ENCODE measurements around the gene SMAD6. TPM values are rescaled to one million over a fixed set of nuclear protein-coding genes. Genes with fewer than 3 reads are reported as not detected.

The SMAD6 gene
- total RNA-seq, 2 experiments from 2014 or later = 0.07 to 0.24 TPM

- no peak for DNase-seq
- ChIA-PET CTCF (interaction anchor here (1.0 kb wide), 1 partner anchor 9 kb away, joined by 3 read pairs; no protein-coding TSS in a partner anchor), POLR2A (no interaction called here)
- H3K36me3 Mint-ChIP-seq = no peaks in the 10 kb centered on the region
- H3K27me3 Mint-ChIP-seq = peaks cover 27% of the 10 kb centered on the region
- H3K27ac Mint-ChIP-seq = no peak overlapping the region
- H3K9me3 Mint-ChIP-seq = no peaks in the 10 kb centered on the region
- intact Hi-C loops (cut with micrococcal nuclease) = no loop called here
- no peak overlapping the region for H3K4me3 Mint-ChIP-seq
- H3K4me1 Mint-ChIP-seq (ENCODE audit: low read depth) = no peaks in the 10 kb centered on the region
Measured at GRCh38 chr15:66763186-66764071, 61.4 kb downstream of the SMAD6 start.

DNA sequence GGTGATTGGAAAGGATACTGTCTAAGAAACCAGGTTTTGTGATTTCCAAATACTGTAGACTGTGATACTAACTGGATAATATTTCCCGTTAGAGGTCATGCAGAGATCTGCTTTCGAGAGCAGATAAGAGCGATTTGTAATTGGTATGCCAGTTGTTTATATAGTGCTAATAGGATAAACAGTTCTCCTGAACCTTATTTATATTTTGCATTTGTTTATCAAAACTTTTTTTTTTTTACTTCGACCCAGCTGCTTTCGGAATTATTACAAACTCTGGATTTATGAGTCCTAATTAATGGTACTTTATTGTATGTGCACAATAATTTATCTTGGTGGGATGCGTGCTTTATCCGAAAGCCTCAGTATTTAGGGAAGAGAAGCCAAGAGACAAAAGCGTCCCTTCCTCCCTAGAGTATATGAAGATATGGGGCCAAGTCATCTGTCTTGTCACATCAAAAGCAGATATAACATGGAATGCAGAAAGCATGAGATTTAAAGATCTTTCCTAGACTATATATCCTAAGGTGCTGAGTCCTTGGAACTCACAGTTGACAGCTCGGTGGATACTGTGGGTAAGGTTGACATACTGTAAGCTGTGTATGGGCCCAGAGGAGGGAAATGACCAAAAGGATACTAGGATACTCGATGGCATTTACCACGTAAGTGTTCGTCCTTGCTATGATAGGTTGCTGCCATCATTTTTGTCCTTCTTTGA is 62.2 kb downstream of the SMAD6 start:
- Mint-ChIP-seq H3K27me3 (peaks cover 27% of the 10 kb centered on the region), H3K36me3 (no peaks in the 10 kb centered on the region), H3K4me3 (no peak overlapping the region), H3K27ac (no peak overlapping the region), H3K4me1 (ENCODE audit: low read depth) (no peaks in the 10 kb centered on the region), H3K9me3 (no peaks in the 10 kb centered on the region)
- ChIA-PET POLR2A (no interaction called here), CTCF (interaction anchor here (1.0 kb wide), 1 partner anchor 9 kb away, joined by 3 read pairs; no protein-coding TSS in a partner anchor)
- intact Hi-C loops (cut with micrococcal nuclease) = no loop called here
- DNase-seq = no peak

GRCh38 chr15:66765478-66766281 is 63.6 kb downstream of the SMAD6 start:
- H3K9me3 Mint-ChIP-seq = no peaks in the 10 kb centered on the region
- H3K27ac Mint-ChIP-seq = no peak overlapping the region
- no peaks in the 10 kb centered on the region for H3K4me1 Mint-ChIP-seq (ENCODE audit: low read depth)
- CTCF ChIA-PET = no interaction called here
- no peak for DNase-seq
- H3K27me3 Mint-ChIP-seq = peaks cover 27% of the 10 kb centered on the region
- no peaks in the 10 kb centered on the region for H3K36me3 Mint-ChIP-seq
- intact Hi-C loops (cut with micrococcal nuclease) = no loop called here
- H3K4me3 Mint-ChIP-seq = no peak overlapping the region
- POLR2A ChIA-PET = no interaction called here

GRCh38 chr15:66766282-66767230 is 64.5 kb downstream of the SMAD6 start:
- intact Hi-C loops (cut with micrococcal nuclease) = no loop called here
- DNase-seq = no peak
- Mint-ChIP-seq H3K27me3 (peaks cover 25% of the 10 kb centered on the region), H3K4me3 (no peak overlapping the region), H3K27ac (no peak overlapping the region), H3K9me3 (no peaks in the 10 kb centered on the region), H3K4me1 (ENCODE audit: low read depth) (no peaks in the 10 kb centered on the region), H3K36me3 (no peaks in the 10 kb centered on the region)
- POLR2A ChIA-PET = no interaction called here
- CTCF ChIA-PET = interaction anchor here (2.3 kb wide), 1 partner anchor 85 kb away, joined by 8 read pairs; no protein-coding TSS in a partner anchor

GRCh38 chr15:66767240-66767659 is 65.2 kb downstream of the SMAD6 start:
- no peaks in the 10 kb centered on the region for H3K36me3 Mint-ChIP-seq
- no peak overlapping the region for H3K27ac Mint-ChIP-seq
- ChIA-PET POLR2A (no interaction called here), CTCF (interaction anchor here (2.3 kb wide), 1 partner anchor 84 kb away, joined by 8 read pairs; no protein-coding TSS in a partner anchor)
- H3K27me3 Mint-ChIP-seq = peaks cover 23% of the 10 kb centered on the region
- no peak overlapping the region for H3K4me3 Mint-ChIP-seq
- no peaks in the 10 kb centered on the region for H3K9me3 Mint-ChIP-seq
- intact Hi-C loops (cut with micrococcal nuclease) = no loop called here
- no peak for DNase-seq
- no peaks in the 10 kb centered on the region for H3K4me1 Mint-ChIP-seq (ENCODE audit: low read depth)

DNA sequence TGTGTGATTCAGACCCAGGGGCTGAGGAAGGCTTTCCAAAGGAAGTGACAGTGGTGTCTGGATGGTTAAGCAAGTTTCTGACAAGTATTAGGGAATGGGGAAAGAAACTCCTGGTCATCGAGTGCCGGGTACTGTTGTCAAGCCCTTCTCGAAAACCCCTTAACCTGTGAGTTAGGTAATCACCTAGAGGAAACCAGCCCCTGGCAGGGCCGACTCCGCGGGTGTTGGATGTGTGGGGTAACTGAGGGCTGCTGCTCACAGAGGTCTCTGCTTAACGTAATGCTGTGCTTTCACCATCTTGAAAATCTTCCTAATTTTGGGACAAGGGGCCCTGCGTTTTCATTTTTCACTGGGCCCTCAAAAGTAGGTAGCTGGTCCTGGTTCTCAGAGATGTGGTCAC is 67.0 kb downstream of the SMAD6 start:
- intact Hi-C loops (cut with micrococcal nuclease) = no loop called here
- no peak overlapping the region for H3K27ac Mint-ChIP-seq
- peaks cover 12% of the 10 kb centered on the region for H3K27me3 Mint-ChIP-seq
- no peaks in the 10 kb centered on the region for H3K4me1 Mint-ChIP-seq (ENCODE audit: low read depth)
- ChIA-PET POLR2A (no interaction called here), CTCF (interaction anchor here (0.7 kb wide), 1 partner anchor 83 kb away, joined by 4 read pairs; no protein-coding TSS in a partner anchor)
- DNase-seq = no peak
- H3K36me3 Mint-ChIP-seq = no peaks in the 10 kb centered on the region
- H3K4me3 Mint-ChIP-seq = no peak overlapping the region
- no peaks in the 10 kb centered on the region for H3K9me3 Mint-ChIP-seq

GRCh38 chr15:66770518-66771350 is 68.7 kb downstream of the SMAD6 start:
- intact Hi-C loops (cut with micrococcal nuclease) = loop anchor here (5.0 kb wide), 2 partner anchors 153 to 168 kb away; no protein-coding TSS in a partner anchor
- no peak overlapping the region for H3K27ac Mint-ChIP-seq
- no peaks in the 10 kb centered on the region for H3K9me3 Mint-ChIP-seq
- H3K27me3 Mint-ChIP-seq = peaks cover 2% of the 10 kb centered on the region
- POLR2A ChIA-PET = no interaction called here
- H3K4me3 Mint-ChIP-seq = no peak overlapping the region
- H3K36me3 Mint-ChIP-seq = no peaks in the 10 kb centered on the region
- CTCF ChIA-PET = interaction anchor here (2.9 kb wide), 1 partner anchor 152 kb away, joined by 12 read pairs; no protein-coding TSS in a partner anchor
- no peaks in the 10 kb centered on the region for H3K4me1 Mint-ChIP-seq (ENCODE audit: low read depth)
- DNase-seq = no peak

- no peaks in the 10 kb centered on the region for H3K9me3 Mint-ChIP-seq
- H3K27ac Mint-ChIP-seq = no peak overlapping the region
- intact Hi-C loops (cut with micrococcal nuclease) = loop anchor here (5.0 kb wide), 2 partner anchors 154 to 169 kb away; no protein-coding TSS in a partner anchor
- H3K4me3 Mint-ChIP-seq = no peak overlapping the region
- H3K27me3 Mint-ChIP-seq = no peaks in the 10 kb centered on the region
- POLR2A ChIA-PET = no interaction called here
- H3K36me3 Mint-ChIP-seq = no peaks in the 10 kb centered on the region
- DNase-seq = no peak
- CTCF ChIA-PET = interaction anchor here (2.9 kb wide), 1 partner anchor 152 kb away, joined by 12 read pairs; no protein-coding TSS in a partner anchor
- H3K4me1 Mint-ChIP-seq (ENCODE audit: low read depth) = no peaks in the 10 kb centered on the region
Measured at GRCh38 chr15:66771351-66771650, 69.3 kb downstream of the SMAD6 start.

- Mint-ChIP-seq H3K36me3 (no peaks in the 10 kb centered on the region), H3K4me1 (ENCODE audit: low read depth) (no peaks in the 10 kb centered on the region), H3K27ac (no peak overlapping the region), H3K4me3 (no peak overlapping the region), H3K27me3 (no peaks in the 10 kb centered on the region), H3K9me3 (no peaks in the 10 kb centered on the region)
- ChIA-PET CTCF (interaction anchor here (1.1 to 2.9 kb wide), 4 partner anchors 9 to 169 kb away, joined by 3 to 12 read pairs (median 7); no protein-coding TSS in a partner anchor), POLR2A (no interaction called here)
- no peak for DNase-seq
- intact Hi-C loops (cut with micrococcal nuclease) = loop anchor here (5.0 kb wide), 2 partner anchors 155 to 170 kb away; no protein-coding TSS in a partner anchor
Measured at GRCh38 chr15:66772604-66773128, 70.6 kb downstream of the SMAD6 start.

DNA sequence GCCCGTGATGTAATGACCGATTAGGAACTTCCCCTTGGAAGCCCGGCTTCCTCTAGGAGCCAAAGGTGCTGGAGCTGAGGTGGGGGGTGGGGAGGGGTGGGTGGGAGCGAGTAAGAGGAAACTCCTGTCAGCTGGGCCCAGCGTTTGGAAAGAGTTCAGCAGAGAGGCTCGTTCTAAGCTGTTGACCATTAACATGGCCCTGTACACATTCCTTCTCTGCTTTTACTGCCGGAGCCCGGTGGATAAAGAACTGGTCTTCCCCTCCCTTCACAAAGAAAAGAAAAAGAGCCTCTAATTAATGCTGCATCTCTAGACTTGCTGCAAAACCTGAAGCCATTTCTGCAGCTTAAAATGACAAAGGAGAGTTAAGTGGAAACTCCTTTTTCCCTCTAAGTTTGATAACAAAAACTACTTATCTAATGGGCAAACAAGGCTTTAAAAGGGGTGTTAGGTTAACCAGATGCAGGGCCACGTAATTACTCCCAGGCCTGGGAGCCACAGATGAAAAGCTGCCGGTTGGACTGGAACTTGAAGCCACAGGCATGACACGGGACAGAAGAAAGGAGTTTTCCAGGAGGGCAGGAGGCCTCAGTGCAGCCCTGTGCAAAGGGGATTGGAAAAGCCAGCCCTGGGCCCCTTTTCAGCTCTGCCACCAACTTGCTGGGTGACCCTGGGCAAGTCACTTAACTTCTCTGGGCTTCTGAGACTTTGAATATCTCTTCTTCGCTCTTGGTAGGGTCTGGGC is 71.3 kb downstream of the SMAD6 start:
- Mint-ChIP-seq H3K27me3 (no peaks in the 10 kb centered on the region), H3K9me3 (no peaks in the 10 kb centered on the region), H3K4me1 (ENCODE audit: low read depth) (no peaks in the 10 kb centered on the region), H3K4me3 (no peak overlapping the region), H3K36me3 (no peaks in the 10 kb centered on the region), H3K27ac (no peak overlapping the region)
- CTCF ChIA-PET = interaction anchor here (0.6 to 1.8 kb wide), 4 partner anchors 10 to 804 kb away, joined by 3 to 10 read pairs (median 4); no protein-coding TSS in a partner anchor
- POLR2A ChIA-PET = no interaction called here
- DNase-seq = no peak
- intact Hi-C loops (cut with micrococcal nuclease) = loop anchor here (5.0 kb wide), 2 partner anchors 156 to 171 kb away; no protein-coding TSS in a partner anchor
